Activated naive CD8-positive, alpha-beta T cell (primary cell): Measurements from ENCODE around the gene SERTAD1.
"Not testable (repeated sequence)": the region's sequence is repeated elsewhere in the genome, so short reads cannot be mapped to it uniquely, and the experiment has no call there.

Experiments used
- H3K27ac Mint-ChIP-seq: one replicate; pipeline ENCODE4 v1.8.0; 2021; ENCODE audit warnings: mixed read lengths
- H3K27me3 Mint-ChIP-seq: one replicate; pipeline ENCODE4 v1.8.0; 2021; ENCODE audit warnings: mixed read lengths
- H3K36me3 Mint-ChIP-seq: one replicate; pipeline ENCODE4 v1.8.0; 2021; ENCODE audit warnings: mixed read lengths
- H3K4me1 Mint-ChIP-seq: one replicate; pipeline ENCODE4 v1.8.0; 2021; ENCODE audit warnings: low read depth, mixed read lengths
- H3K4me3 Mint-ChIP-seq: one replicate; pipeline ENCODE4 v1.8.0; 2021; ENCODE audit warnings: mild to moderate bottlenecking, mixed read lengths
- H3K9me3 Mint-ChIP-seq: one replicate; pipeline ENCODE4 v1.8.0; 2021; ENCODE audit warnings: low read depth, mixed read lengths

Gene SERTAD1

GRCh38 chr19:40410030-40410389 lies 15.8 kb downstream of the SERTAD1 start:
- H3K9me3 Mint-ChIP-seq = no peaks in the 10 kb centered on the region
- H3K27ac Mint-ChIP-seq = no peak overlapping the region
- no peak overlapping the region for H3K4me3 Mint-ChIP-seq
- no peaks in the 10 kb centered on the region for H3K36me3 Mint-ChIP-seq
- H3K4me1 Mint-ChIP-seq = peaks cover 1% of the 10 kb centered on the region
- H3K27me3 Mint-ChIP-seq = no peaks in the 10 kb centered on the region

GRCh38 chr19:40408598-40408925 lies 17.2 kb downstream of the SERTAD1 start:
- not testable (repeated sequence) for H3K4me3 Mint-ChIP-seq, H3K36me3 Mint-ChIP-seq, H3K4me1 Mint-ChIP-seq, H3K27ac Mint-ChIP-seq, H3K9me3 Mint-ChIP-seq, H3K27me3 Mint-ChIP-seq

- Mint-ChIP-seq H3K4me3 (no peak overlapping the region), H3K27me3 (no peaks in the 10 kb centered on the region), H3K9me3 (no peaks in the 10 kb centered on the region), H3K36me3 (no peaks in the 10 kb centered on the region), H3K27ac (no peak overlapping the region), H3K4me1 (peaks cover 8% of the 10 kb centered on the region)
Observed at GRCh38 chr19:40407714-40408597, 17.8 kb downstream of the SERTAD1 start.

GRCh38 chr19:40403262-40403984 lies 22.4 kb downstream of the SERTAD1 start:
- Mint-ChIP-seq H3K4me1 (peaks cover 19% of the 10 kb centered on the region), H3K9me3 (no peaks in the 10 kb centered on the region), H3K4me3 (peak overlapping the region; percentile 95), H3K36me3 (peaks cover 6% of the 10 kb centered on the region), H3K27ac (peak overlapping the region; percentile 87), H3K27me3 (peaks cover 2% of the 10 kb centered on the region)

GRCh38 chr19:40400559-40400958 lies 25.2 kb downstream of the SERTAD1 start:
- Mint-ChIP-seq H3K9me3 (no peaks in the 10 kb centered on the region), H3K4me3 (no peak overlapping the region), H3K27ac (peak overlapping the region; percentile 56), H3K36me3 (peaks cover 6% of the 10 kb centered on the region), H3K4me1 (peaks cover 19% of the 10 kb centered on the region), H3K27me3 (peaks cover 2% of the 10 kb centered on the region)

- peak overlapping the region; percentile 30 for H3K4me3 Mint-ChIP-seq
- peaks cover 17% of the 10 kb centered on the region for H3K4me1 Mint-ChIP-seq
- no peaks in the 10 kb centered on the region for H3K9me3 Mint-ChIP-seq
- H3K27me3 Mint-ChIP-seq = peaks cover 2% of the 10 kb centered on the region
- no peak overlapping the region for H3K27ac Mint-ChIP-seq
- peaks cover 6% of the 10 kb centered on the region for H3K36me3 Mint-ChIP-seq
Observed at GRCh38 chr19:40398417-40399131, 27.2 kb downstream of the SERTAD1 start.

GRCh38 chr19:40397568-40397906 lies 28.3 kb downstream of the SERTAD1 start:
- peaks cover 6% of the 10 kb centered on the region for H3K36me3 Mint-ChIP-seq
- H3K27me3 Mint-ChIP-seq = peaks cover 2% of the 10 kb centered on the region
- no peaks in the 10 kb centered on the region for H3K9me3 Mint-ChIP-seq
- peaks cover 12% of the 10 kb centered on the region for H3K4me1 Mint-ChIP-seq
- H3K27ac Mint-ChIP-seq = no peak overlapping the region
- no peak overlapping the region for H3K4me3 Mint-ChIP-seq

- Mint-ChIP-seq H3K36me3 (peaks cover 6% of the 10 kb centered on the region), H3K9me3 (no peaks in the 10 kb centered on the region), H3K4me1 (peaks cover 12% of the 10 kb centered on the region), H3K4me3 (no peak overlapping the region), H3K27me3 (peaks cover 2% of the 10 kb centered on the region), H3K27ac (no peak overlapping the region)
Observed at GRCh38 chr19:40396886-40397567, 28.8 kb downstream of the SERTAD1 start.

GRCh38 chr19:40395956-40396355 lies 29.8 kb downstream of the SERTAD1 start:
- Mint-ChIP-seq H3K9me3 (no peaks in the 10 kb centered on the region), H3K27me3 (peaks cover 2% of the 10 kb centered on the region), H3K4me1 (peaks cover 12% of the 10 kb centered on the region), H3K4me3 (no peak overlapping the region), H3K36me3 (peaks cover 6% of the 10 kb centered on the region), H3K27ac (no peak overlapping the region)

GRCh38 chr19:40394816-40395210 lies 31.0 kb downstream of the SERTAD1 start:
- H3K27ac Mint-ChIP-seq = no peak overlapping the region
- H3K27me3 Mint-ChIP-seq = peaks cover 2% of the 10 kb centered on the region
- no peak overlapping the region for H3K4me3 Mint-ChIP-seq
- peaks cover 10% of the 10 kb centered on the region for H3K4me1 Mint-ChIP-seq
- H3K36me3 Mint-ChIP-seq = peaks cover 2% of the 10 kb centered on the region
- no peaks in the 10 kb centered on the region for H3K9me3 Mint-ChIP-seq

- Mint-ChIP-seq H3K27ac (no peak overlapping the region), H3K4me1 (peaks cover 5% of the 10 kb centered on the region), H3K36me3 (no peaks in the 10 kb centered on the region), H3K9me3 (no peaks in the 10 kb centered on the region), H3K4me3 (no peak overlapping the region), H3K27me3 (no peaks in the 10 kb centered on the region)
Observed at GRCh38 chr19:40393894-40394815, 31.6 kb downstream of the SERTAD1 start.

GRCh38 chr19:40392894-40393517 lies 32.8 kb downstream of the SERTAD1 start:
- no peaks in the 10 kb centered on the region for H3K27me3 Mint-ChIP-seq
- H3K9me3 Mint-ChIP-seq = no peaks in the 10 kb centered on the region
- no peaks in the 10 kb centered on the region for H3K36me3 Mint-ChIP-seq
- H3K4me1 Mint-ChIP-seq = no peaks in the 10 kb centered on the region
- H3K4me3 Mint-ChIP-seq = no peak overlapping the region
- no peak overlapping the region for H3K27ac Mint-ChIP-seq

- H3K27me3 Mint-ChIP-seq = no peaks in the 10 kb centered on the region
- no peaks in the 10 kb centered on the region for H3K9me3 Mint-ChIP-seq
- H3K4me1 Mint-ChIP-seq = no peaks in the 10 kb centered on the region
- no peak overlapping the region for H3K4me3 Mint-ChIP-seq
- no peak overlapping the region for H3K27ac Mint-ChIP-seq
- no peaks in the 10 kb centered on the region for H3K36me3 Mint-ChIP-seq
Observed at GRCh38 chr19:40392123-40392522, 33.7 kb downstream of the SERTAD1 start.
